Large intestine (tissue), 1 donor: Measurements from ENCODE around the gene PTPN11. TPM values are rescaled to one million over a fixed set of nuclear protein-coding genes. Genes with fewer than 3 reads are reported as not detected.

ENCODE experiments used
- polyA plus RNA-seq: library from polyadenylated mRNA; unstranded; fragments of 120-200 nt; gene quantifications from one replicate; pipeline ENCODE4 v1.2.1, GENCODE V29; 2013

The PTPN11 gene
- polyA plus RNA-seq, 1 donor = 58.1 TPM

Other genes starting within 250 kb of the PTPN11 start
- 38.1 TPM for gene HECTD4, start 36.5 kb upstream of the PTPN11 start, polyA plus RNA-seq
- 2,028 TPM for gene RPL6, start 9.3 kb upstream of the PTPN11 start, polyA plus RNA-seq